ENCODE results near the gene PIGW.
"Not testable (repeated sequence)": the region's sequence is repeated elsewhere in the genome, so short reads cannot be mapped to it uniquely, and the experiment has no call there.

Gene PIGW

GRCh38 chr17:36534840-36535668, at the start of gene PIGW, which contains the start of gene MYO19:
TSS of gene PIGW (plus strand) at chr17:36534987. CDS start at chr17:36537102, 2,115 bp downstream.
TSS of gene MYO19 (minus strand) at chr17:36534868. CDS start at chr17:36532538, 2,330 bp downstream.
- DNase-seq, result peak; percentile 80

GRCh38 chr17:36485027-36485426, 49.8 kb upstream of the PIGW start:
- DNase-seq, result no peak

- no peak for DNase-seq
These were observed 49.0 kb upstream of the PIGW start for GRCh38 chr17:36485805-36486203.

- peak; percentile 88 for DNase-seq
These were observed 48.3 kb upstream of the PIGW start, which contains the start of gene ZNHIT3 for GRCh38 chr17:36486204-36487194. TSS of gene ZNHIT3 (plus strand) at chr17:36486681. CDS start at chr17:36486700, 19 bp downstream.

GRCh38 chr17:36493956-36494355, 40.8 kb upstream of the PIGW start:
- no peak for DNase-seq

GRCh38 chr17:36494674-36495073, 40.1 kb upstream of the PIGW start:
- DNase-seq, result no peak

- DNase-seq, result no peak
These were observed 39.7 kb upstream of the PIGW start for GRCh38 chr17:36495076-36495578.

- no peak for DNase-seq
These were observed 38.6 kb upstream of the PIGW start for GRCh38 chr17:36496018-36496789.

- DNase-seq, result no peak
These were observed 36.6 kb upstream of the PIGW start for GRCh38 chr17:36498155-36498554.

- no peak for DNase-seq
These were observed 36.1 kb upstream of the PIGW start for GRCh38 chr17:36498560-36499300.

GRCh38 chr17:36500745-36501225, 34.0 kb upstream of the PIGW start:
- no peak for DNase-seq

GRCh38 chr17:36501351-36501750, 33.4 kb upstream of the PIGW start:
- DNase-seq, result no peak

GRCh38 chr17:36501963-36502362, 32.8 kb upstream of the PIGW start:
- DNase-seq, result no peak

- DNase-seq, result no peak
These were observed 31.2 kb upstream of the PIGW start for GRCh38 chr17:36503456-36504155.

GRCh38 chr17:36504156-36504545, 30.6 kb upstream of the PIGW start:
- no peak for DNase-seq

- no peak for DNase-seq
These were observed 29.6 kb upstream of the PIGW start for GRCh38 chr17:36505171-36505570.

- DNase-seq, result no peak
These were observed 28.4 kb upstream of the PIGW start for GRCh38 chr17:36506249-36506826.

GRCh38 chr17:36506831-36507230, 28.0 kb upstream of the PIGW start:
- no peak for DNase-seq

- no peak for DNase-seq
These were observed 27.5 kb upstream of the PIGW start for GRCh38 chr17:36507266-36507665.

GRCh38 chr17:36508439-36508838, 26.3 kb upstream of the PIGW start:
- DNase-seq, result not testable (repeated sequence)

Measured in NCI-H446 treated with DMSO at 0.1 percent for 48 hours (cell line).